Measurements from ENCODE around the gene KCTD10. TPM values are rescaled to one million over a fixed set of nuclear protein-coding genes. Genes with fewer than 3 reads are reported as not detected.

KCTD10 gene
- total and polyA plus RNA-seq, 9 of the 15 experiments (the other 6 are each of a cell fraction or from before 2014, with no cell fraction given) = 1.9 to 37.5 (median 15.7) TPM

- no peak for TF ChIP-seq SNIP1 (IDR thresholded peaks at IDR 0.05; ENCODE audit: low read depth)
- no peak for TF ChIP-seq USF2 (CRISPR knock-in tag; IDR thresholded peaks at IDR 0.05)
- TF ChIP-seq SRSF3 (IDR thresholded peaks at IDR 0.05; ENCODE audit: insufficient read depth, low read length) = no peak
- TF ChIP-seq, protein P1, sequence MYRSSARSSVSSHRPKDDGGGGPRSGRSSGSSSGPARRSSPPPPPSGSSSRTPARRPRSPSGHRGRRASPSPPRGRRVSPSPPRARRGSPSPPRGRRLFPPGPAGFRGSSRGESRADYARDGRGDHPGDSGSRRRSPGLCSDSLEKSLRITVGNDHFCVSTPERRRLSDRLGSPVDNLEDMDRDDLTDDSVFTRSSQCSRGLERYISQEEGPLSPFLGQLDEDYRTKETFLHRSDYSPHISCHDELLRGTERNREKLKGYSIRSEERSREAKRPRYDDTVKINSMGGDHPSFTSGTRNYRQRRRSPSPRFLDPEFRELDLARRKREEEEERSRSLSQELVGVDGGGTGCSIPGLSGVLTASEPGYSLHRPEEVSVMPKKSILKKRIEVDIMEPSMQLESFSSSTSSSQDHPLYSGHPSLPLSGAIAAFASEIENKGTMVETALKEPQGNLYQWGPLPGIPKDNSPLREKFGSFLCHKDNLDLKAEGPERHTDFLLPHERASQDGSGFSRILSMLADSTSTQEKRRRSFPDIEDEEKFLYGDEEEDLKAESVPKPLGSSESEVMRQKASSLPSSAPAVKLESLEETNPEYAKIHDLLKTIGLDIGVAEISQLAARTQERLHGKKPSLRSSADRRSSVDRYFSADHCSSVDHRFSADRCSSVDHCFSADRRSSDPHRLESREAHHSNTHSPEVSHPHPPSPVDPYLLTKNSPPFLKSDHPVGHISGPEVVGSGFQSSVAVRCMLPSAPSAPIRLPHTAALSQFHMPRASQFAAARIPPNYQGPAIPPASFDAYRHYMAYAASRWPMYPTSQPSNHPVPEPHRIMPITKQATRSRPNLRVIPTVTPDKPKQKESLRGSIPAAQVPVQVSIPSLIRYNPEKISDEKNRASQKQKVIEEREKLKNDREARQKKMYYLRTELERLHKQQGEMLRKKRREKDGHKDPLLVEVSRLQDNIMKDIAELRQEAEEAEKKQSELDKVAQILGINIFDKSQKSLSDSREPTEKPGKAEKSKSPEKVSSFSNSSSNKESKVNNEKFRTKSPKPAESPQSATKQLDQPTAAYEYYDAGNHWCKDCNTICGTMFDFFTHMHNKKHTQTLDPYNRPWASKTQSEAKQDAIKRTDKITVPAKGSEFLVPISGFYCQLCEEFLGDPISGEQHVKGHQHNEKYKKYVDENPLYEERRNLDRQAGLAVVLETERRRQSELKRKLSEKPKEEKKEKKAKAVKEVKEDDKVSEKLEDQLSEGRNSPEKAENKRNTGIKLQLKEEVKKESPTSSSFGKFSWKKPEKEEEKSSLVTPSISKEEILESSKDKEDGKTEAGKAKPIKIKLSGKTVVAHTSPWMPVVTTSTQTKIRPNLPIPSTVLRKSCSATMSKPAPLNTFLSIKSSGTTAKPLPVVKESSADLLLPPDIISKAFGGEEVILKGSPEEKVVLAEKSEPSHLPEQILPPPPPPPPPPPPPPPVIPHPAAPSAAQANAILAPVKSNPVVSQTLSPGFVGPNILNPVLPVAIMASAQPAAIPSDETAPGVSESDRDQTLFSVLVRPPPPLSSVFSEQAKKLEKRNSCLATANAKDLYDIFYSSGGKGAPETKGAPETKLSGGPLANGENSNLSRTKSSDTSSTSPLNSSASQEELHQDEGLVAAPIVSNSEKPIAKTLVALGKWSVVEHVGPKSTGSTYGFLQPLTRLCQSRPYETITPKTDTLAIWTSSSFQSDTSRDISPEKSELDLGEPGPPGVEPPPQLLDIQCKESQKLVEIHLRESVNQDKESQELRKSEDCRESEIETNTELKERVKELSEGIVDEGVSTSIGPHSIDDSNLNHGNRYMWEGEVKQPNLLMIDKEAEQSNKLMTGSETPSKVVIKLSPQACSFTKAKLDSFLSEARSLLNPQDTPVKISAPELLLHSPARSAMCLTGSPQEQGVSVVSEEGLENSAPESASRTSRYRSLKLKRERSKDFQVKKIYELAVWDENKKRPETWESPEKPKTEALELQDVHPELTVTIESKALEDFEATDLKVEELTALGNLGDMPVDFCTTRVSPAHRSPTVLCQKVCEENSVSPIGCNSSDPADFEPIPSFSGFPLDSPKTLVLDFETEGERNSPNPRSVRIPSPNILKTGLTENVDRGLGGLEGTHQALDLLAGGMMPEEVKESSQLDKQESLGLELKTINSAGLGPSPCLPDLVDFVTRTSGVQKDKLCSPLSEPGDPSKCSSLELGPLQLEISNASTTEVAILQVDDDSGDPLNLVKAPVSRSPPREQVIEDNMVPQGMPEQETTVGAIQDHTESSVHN (IDR thresholded peaks at IDR 0.05; ENCODE audit: borderline replicate concordance in 1 of 2, low read depth in 1 of 2) = no peak
- TF ChIP-seq, protein P2, sequence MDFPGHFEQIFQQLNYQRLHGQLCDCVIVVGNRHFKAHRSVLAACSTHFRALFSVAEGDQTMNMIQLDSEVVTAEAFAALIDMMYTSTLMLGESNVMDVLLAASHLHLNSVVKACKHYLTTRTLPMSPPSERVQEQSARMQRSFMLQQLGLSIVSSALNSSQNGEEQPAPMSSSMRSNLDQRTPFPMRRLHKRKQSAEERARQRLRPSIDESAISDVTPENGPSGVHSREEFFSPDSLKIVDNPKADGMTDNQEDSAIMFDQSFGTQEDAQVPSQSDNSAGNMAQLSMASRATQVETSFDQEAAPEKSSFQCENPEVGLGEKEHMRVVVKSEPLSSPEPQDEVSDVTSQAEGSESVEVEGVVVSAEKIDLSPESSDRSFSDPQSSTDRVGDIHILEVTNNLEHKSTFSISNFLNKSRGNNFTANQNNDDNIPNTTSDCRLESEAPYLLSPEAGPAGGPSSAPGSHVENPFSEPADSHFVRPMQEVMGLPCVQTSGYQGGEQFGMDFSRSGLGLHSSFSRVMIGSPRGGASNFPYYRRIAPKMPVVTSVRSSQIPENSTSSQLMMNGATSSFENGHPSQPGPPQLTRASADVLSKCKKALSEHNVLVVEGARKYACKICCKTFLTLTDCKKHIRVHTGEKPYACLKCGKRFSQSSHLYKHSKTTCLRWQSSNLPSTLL (IDR thresholded peaks at IDR 0.05) = no peak
- TF ChIP-seq NCOA1 (IDR thresholded peaks at IDR 0.05; ENCODE audit: low read depth) = peak; percentile 100
- no peak for TF ChIP-seq GABPB2 (CRISPR knock-in tag; conservative IDR thresholded peaks at IDR 0.05)
- peak; percentile 83 for TF ChIP-seq PKNOX1 (IDR thresholded peaks at IDR 0.05)
- TF ChIP-seq ZNF12 (CRISPR knock-in tag; IDR thresholded peaks at IDR 0.05) = no peak
- TF ChIP-seq ZSCAN29 (IDR thresholded peaks at IDR 0.05) = peak; percentile 18; the same call in 1 of the 2 replicates
- TF ChIP-seq ZNF354B (CRISPR knock-in tag; IDR thresholded peaks at IDR 0.05) = no peak
- TF ChIP-seq ZNF324 (CRISPR knock-in tag; IDR thresholded peaks at IDR 0.05) = no peak
- 0 out of 4 replicates have a peak, but pooled peaks of 1 of the 2 experiments have one; percentile 27 for TF ChIP-seq TEAD1 (CRISPR knock-in tag; IDR thresholded peaks at IDR 0.05)
- no peak for TF ChIP-seq ZNF551 (CRISPR knock-in tag; IDR thresholded peaks at IDR 0.05)
- TF ChIP-seq ZNF76 (CRISPR knock-in tag; IDR thresholded peaks at IDR 0.05; ENCODE audit: borderline replicate concordance) = peak; percentile 89; the same call in 1 of the 2 replicates
These were observed at the start of gene KCTD10, which contains the start of gene UBE3B (continued) for GRCh38 chr12:109477185-109477962.
